SK-N-SH (cell line): ENCODE results near the gene HLA-DQA2.

Experiments
- CTCF ChIP-seq: fragments of 200-600 bp; sonication (generic); IDR thresholded peaks from 2 replicates; pipeline ENCODE4 v1.6.1; 2017; ENCODE audit warnings: antibody characterized with exemption, mild to moderate bottlenecking, moderate library complexity
- EP300 ChIP-seq, 2 experiments: IDR thresholded peaks; 2 replicates each; pipeline versions ENCODE4 v1.4.0 to v1.6.1; 2012; ENCODE audit warnings: borderline replicate concordance in 1 of 2, low read depth in 1 of 2, low read length in 1 of 2
- EZH2phosphoT487 ChIP-seq: fragments of 200-600 bp; sonication (generic); IDR thresholded peaks from 2 replicates; pipeline ENCODE4 v1.6.1; 2017; ENCODE audit warnings: low read depth, mixed run types, mild to moderate bottlenecking, antibody characterized with exemption, moderate library complexity, borderline replicate concordance
- FOXJ3 ChIP-seq: sonication (generic); formaldehyde crosslinking; IDR thresholded peaks from 2 replicates; pipeline ENCODE4 v1.5.1; 2020; ENCODE audit warnings: mild to moderate bottlenecking, missing genetic modification reagents
- MEF2A ChIP-seq: IDR thresholded peaks from 2 replicates; pipeline ENCODE4 v1.4.0; 2012; ENCODE audit warnings: low read depth, borderline replicate concordance
- POLR2AphosphoS5 ChIP-seq: IDR thresholded peaks from 2 replicates; pipeline ENCODE4 v1.6.1; 2012; ENCODE audit warnings: low read depth, low read length
- SIN3A ChIP-seq: IDR thresholded peaks from 2 replicates; pipeline ENCODE4 v1.6.1; 2012; ENCODE audit warnings: low read depth, mild to moderate bottlenecking, low read length, moderate library complexity, borderline replicate concordance
- TAF1 ChIP-seq: IDR thresholded peaks from 2 replicates; pipeline ENCODE4 v1.6.1; 2012; ENCODE audit warnings: low read depth, mild to moderate bottlenecking, low read length, moderate library complexity, borderline replicate concordance
- USF2 ChIP-seq: fragments of 150-350 bp; IDR thresholded peaks from 2 replicates; pipeline ENCODE4 v1.6.1; 2017; ENCODE audit warnings: antibody characterized with exemption, low read length, low read depth, borderline replicate concordance

- TF ChIP-seq MEF2A (no peak), SIN3A (no peak), EZH2phosphoT487 (no peak), CTCF (no peak), USF2 (no peak), FOXJ3 (CRISPR knock-in tag) (no peak), POLR2AphosphoS5 (no peak), EP300 (IDR thresholded peaks at IDR 0.05; ENCODE audit: borderline replicate concordance in 1 of 2, low read depth in 1 of 2, low read length in 1 of 2) (no peak), TAF1 (no peak)
These were observed 37.8 kb downstream of the HLA-DQA2 start for GRCh38 chr6:32779036-32779435.
